ENCODE data around the gene FSIP1. TPM values are rescaled to one million over a fixed set of nuclear protein-coding genes. Genes with fewer than 3 reads are reported as not detected.
A peak's percentile ranks its signal among the peaks of the same experiment; 100 is the strongest.

Gene FSIP1
- polyA plus RNA-seq, 2 of the 4 experiments (the other 2 are of a cell fraction): 0.71 to 0.93 TPM

- Histone ChIP-seq H3K4me3 (no peak overlapping the region), H3K4me2 (no peak overlapping the region), H3K27ac (no peak overlapping the region), H3K4me1 (peaks cover 22% of the 10 kb centered on the region), H3K9me3 (no peaks in the 10 kb centered on the region)
- no peak for DNase-seq (ENCODE audit: low read depth in 1 of 2, low spot score in 1 of 2)
- no peak for FAIRE-seq
- ChIA-PET POLR2A (no interaction called here), CTCF (interaction anchor here (0.6 to 1.6 kb wide), 3 partner anchors 169 to 498 kb away, joined by 4 to 6 read pairs (median 4); no protein-coding TSS in a partner anchor)
- ATAC-seq: peak in 1 of 2 experiments; percentile 5; a peak in 1 of 6 replicates
- 95% methylated on average over 16 of the region's 17 CpGs for WGBS (ENCODE audit: missing lambda C conversion rate)
- TF ChIP-seq MAFK (IDR thresholded peaks at IDR 0.05; ENCODE audit: partially characterized antibody) (no peak), CHD4 (IDR thresholded peaks at IDR 0.05; ENCODE audit: borderline replicate concordance) (no peak), RAD21 (conservative IDR thresholded peaks at IDR 0.05 in 1 of 2, IDR thresholded peaks at IDR 0.05 in 1 of 2) (no peak), PBX3 (IDR thresholded peaks at IDR 0.05) (no peak), MAX (IDR thresholded peaks at IDR 0.05) (no peak), RARB (CRISPR knock-in tag; IDR thresholded peaks at IDR 0.05) (no peak), ATOH8 (CRISPR knock-in tag; IDR thresholded peaks at IDR 0.05; ENCODE audit: low read depth) (no peak), HEYL (CRISPR knock-in tag; IDR thresholded peaks at IDR 0.05) (no peak), KDM1A (IDR thresholded peaks at IDR 0.05; ENCODE audit: low read depth) (no peak), SREBF2 (IDR thresholded peaks at IDR 0.05) (no peak), RCOR1 (IDR thresholded peaks at IDR 0.05; ENCODE audit: low read depth, low read length) (no peak), JUNB (IDR thresholded peaks at IDR 0.05) (no peak)
Observed at GRCh38 chr15:39587096-39587721, 195.4 kb downstream of the FSIP1 start.

GRCh38 chr15:39586387-39587095, 196.1 kb downstream of the FSIP1 start:
- Histone ChIP-seq H3K4me2 (no peak overlapping the region), H3K27ac (no peak overlapping the region), H3K4me1 (peaks cover 26% of the 10 kb centered on the region), H3K9me3 (no peaks in the 10 kb centered on the region), H3K4me3 (no peak overlapping the region)
- DNase-seq (ENCODE audit: low read depth in 1 of 2, low spot score in 1 of 2): no peak
- ChIA-PET POLR2A (no interaction called here), CTCF (interaction anchor here (1.1 to 1.6 kb wide), 2 partner anchors 170 to 415 kb away, joined by 4 to 6 read pairs; no protein-coding TSS in a partner anchor)
- 82% methylated on average over 10 of the region's 10 CpGs for WGBS (ENCODE audit: missing lambda C conversion rate)
- ATAC-seq: no peak
- FAIRE-seq: no peak
- TF ChIP-seq PHF8 (IDR thresholded peaks at IDR 0.05; ENCODE audit: borderline replicate concordance, low read depth): no peak

GRCh38 chr15:39585871-39586301, 196.8 kb downstream of the FSIP1 start:
- Histone ChIP-seq H3K4me3 (no peak overlapping the region), H3K9me3 (no peaks in the 10 kb centered on the region), H3K27ac (no peak overlapping the region), H3K4me2 (no peak overlapping the region), H3K4me1 (peaks cover 26% of the 10 kb centered on the region)
- TF ChIP-seq CHD4 (IDR thresholded peaks at IDR 0.05; ENCODE audit: borderline replicate concordance): no peak
- TF ChIP-seq HOXB5 (CRISPR knock-in tag; IDR thresholded peaks at IDR 0.05): no peak
- TF ChIP-seq RAD21 (conservative IDR thresholded peaks at IDR 0.05 in 1 of 2, IDR thresholded peaks at IDR 0.05 in 1 of 2): no peak
- TF ChIP-seq ESRRA (IDR thresholded peaks at IDR 0.05; ENCODE audit: borderline replicate concordance, low read length): no peak
- TF ChIP-seq JUNB (IDR thresholded peaks at IDR 0.05): no peak
- TF ChIP-seq ZNF302 (CRISPR knock-in tag; IDR thresholded peaks at IDR 0.05): no peak
- TF ChIP-seq TP53 (CRISPR knock-in tag; IDR thresholded peaks at IDR 0.05): no peak
- no peak for TF ChIP-seq EHMT2 (IDR thresholded peaks at IDR 0.05; ENCODE audit: low read depth)
- TF ChIP-seq HES2 (IDR thresholded peaks at IDR 0.05): no peak
- TF ChIP-seq SREBF2 (IDR thresholded peaks at IDR 0.05): no peak
- TF ChIP-seq RFX5 (IDR thresholded peaks at IDR 0.05): no peak
- TF ChIP-seq MAFK (IDR thresholded peaks at IDR 0.05; ENCODE audit: partially characterized antibody): no peak
- no peak for TF ChIP-seq CHD2 (IDR thresholded peaks at IDR 0.05; ENCODE audit: low read length, partially characterized antibody)
- no peak for TF ChIP-seq NPAS2 (CRISPR knock-in tag; IDR thresholded peaks at IDR 0.05; ENCODE audit: borderline replicate concordance)
- no peak for TF ChIP-seq FOXS1 (CRISPR knock-in tag; IDR thresholded peaks at IDR 0.05)
- TF ChIP-seq GATA3 (IDR thresholded peaks at IDR 0.05; ENCODE audit: borderline replicate concordance): no peak
- no peak for TF ChIP-seq FOSL2 (IDR thresholded peaks at IDR 0.05)
- TF ChIP-seq FOSL2 (CRISPR knock-in tag; IDR thresholded peaks at IDR 0.05): no peak
- TF ChIP-seq HMGXB4 (CRISPR knock-in tag; IDR thresholded peaks at IDR 0.05; ENCODE audit: borderline replicate concordance): no peak
- no peak for TF ChIP-seq EP300 (IDR thresholded peaks at IDR 0.05)
- POLR2A ChIA-PET: no interaction called here
- no peak for ATAC-seq
- FAIRE-seq: no peak
- 95% methylated on average over 4 of the region's 4 CpGs for WGBS (ENCODE audit: missing lambda C conversion rate)
- no peak for DNase-seq (ENCODE audit: low read depth in 1 of 2, low spot score in 1 of 2)
- CTCF ChIA-PET: interaction anchor here (0.6 to 1.6 kb wide), 2 partner anchors 414 to 430 kb away, joined by 3 to 6 read pairs; no protein-coding TSS in a partner anchor
